HL-60 (cell line): Measurements from ENCODE around the gene ABCG1.

Source experiments
- CTCF ChIP-seq: IDR thresholded peaks from one replicate; pipeline ENCODE4 v1.5.1; 2011; ENCODE audit warnings: low read length, control low read depth, inconsistent platforms; ENCODE audit not compliant: insufficient read depth
- POLR2AphosphoS5 ChIP-seq: IDR thresholded peaks from 2 replicates; pipeline ENCODE4 v1.6.1; 2012; ENCODE audit warnings: low read depth
- TF ChIP-seq, protein P1 (sequence below): IDR thresholded peaks from 2 replicates; pipeline ENCODE4 v1.6.1; 2012; ENCODE audit warnings: low read depth; ENCODE audit not compliant: insufficient replicate concordance

DNA sequence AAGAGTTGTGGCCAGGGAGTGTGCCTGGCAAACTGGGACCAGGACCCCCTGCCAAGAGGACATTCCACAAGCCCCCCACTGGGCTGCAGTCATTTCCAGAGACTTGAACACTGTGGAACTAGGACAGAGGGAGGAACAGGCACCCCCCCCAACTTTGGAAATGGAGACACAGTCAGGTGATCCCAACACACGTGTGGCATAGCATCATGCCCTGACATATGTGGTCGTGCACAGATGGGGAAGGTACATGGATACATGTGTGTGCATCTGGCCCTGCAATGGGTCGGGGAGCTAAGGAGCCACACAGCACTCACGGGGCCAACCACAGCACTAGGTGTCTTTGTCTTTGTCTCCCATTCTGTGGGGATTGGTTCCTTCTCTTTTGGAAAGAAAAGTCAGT lies 102.9 kb downstream of the ABCG1 start:
- TF ChIP-seq CTCF = no peak
- TF ChIP-seq, protein P1, sequence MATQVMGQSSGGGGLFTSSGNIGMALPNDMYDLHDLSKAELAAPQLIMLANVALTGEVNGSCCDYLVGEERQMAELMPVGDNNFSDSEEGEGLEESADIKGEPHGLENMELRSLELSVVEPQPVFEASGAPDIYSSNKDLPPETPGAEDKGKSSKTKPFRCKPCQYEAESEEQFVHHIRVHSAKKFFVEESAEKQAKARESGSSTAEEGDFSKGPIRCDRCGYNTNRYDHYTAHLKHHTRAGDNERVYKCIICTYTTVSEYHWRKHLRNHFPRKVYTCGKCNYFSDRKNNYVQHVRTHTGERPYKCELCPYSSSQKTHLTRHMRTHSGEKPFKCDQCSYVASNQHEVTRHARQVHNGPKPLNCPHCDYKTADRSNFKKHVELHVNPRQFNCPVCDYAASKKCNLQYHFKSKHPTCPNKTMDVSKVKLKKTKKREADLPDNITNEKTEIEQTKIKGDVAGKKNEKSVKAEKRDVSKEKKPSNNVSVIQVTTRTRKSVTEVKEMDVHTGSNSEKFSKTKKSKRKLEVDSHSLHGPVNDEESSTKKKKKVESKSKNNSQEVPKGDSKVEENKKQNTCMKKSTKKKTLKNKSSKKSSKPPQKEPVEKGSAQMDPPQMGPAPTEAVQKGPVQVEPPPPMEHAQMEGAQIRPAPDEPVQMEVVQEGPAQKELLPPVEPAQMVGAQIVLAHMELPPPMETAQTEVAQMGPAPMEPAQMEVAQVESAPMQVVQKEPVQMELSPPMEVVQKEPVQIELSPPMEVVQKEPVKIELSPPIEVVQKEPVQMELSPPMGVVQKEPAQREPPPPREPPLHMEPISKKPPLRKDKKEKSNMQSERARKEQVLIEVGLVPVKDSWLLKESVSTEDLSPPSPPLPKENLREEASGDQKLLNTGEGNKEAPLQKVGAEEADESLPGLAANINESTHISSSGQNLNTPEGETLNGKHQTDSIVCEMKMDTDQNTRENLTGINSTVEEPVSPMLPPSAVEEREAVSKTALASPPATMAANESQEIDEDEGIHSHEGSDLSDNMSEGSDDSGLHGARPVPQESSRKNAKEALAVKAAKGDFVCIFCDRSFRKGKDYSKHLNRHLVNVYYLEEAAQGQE = no peak
- no peak for TF ChIP-seq POLR2AphosphoS5
